GM06990 (cell line): ENCODE data around the gene BCAR3.
A peak's percentile ranks its signal among the peaks of the same experiment; 100 is the strongest.

Source experiments
- DNase-seq: peaks from one replicate; pipeline ENCODE4 v3.0.0-alpha.2; 2011; ENCODE audit not compliant: insufficient read length; ENCODE audit errors: extremely low read depth
- H3K27me3 ChIP-seq: replicated peaks from 2 replicates; pipeline ENCODE4 v1.6.0; 2011; ENCODE audit warnings: low read length; ENCODE audit not compliant: control insufficient read depth, insufficient read depth
- H3K36me3 ChIP-seq: 2 replicates; pipeline ENCODE4 v1.5.1; 2011; ENCODE audit warnings: low read length; ENCODE audit not compliant: control insufficient read depth, insufficient read depth
- H3K4me3 ChIP-seq: replicated peaks from 2 replicates; pipeline ENCODE4 v1.5.1; 2011; ENCODE audit warnings: low read depth, mild to moderate bottlenecking, control low read depth, low read length
- TF ChIP-seq, protein P1 (sequence below): IDR thresholded peaks from 2 replicates; pipeline ENCODE4 v1.5.1; 2011; ENCODE audit warnings: low read length, control low read depth, mild to moderate bottlenecking, inconsistent platforms; ENCODE audit not compliant: insufficient read depth, poor library complexity, severe bottlenecking

Gene BCAR3

DNA sequence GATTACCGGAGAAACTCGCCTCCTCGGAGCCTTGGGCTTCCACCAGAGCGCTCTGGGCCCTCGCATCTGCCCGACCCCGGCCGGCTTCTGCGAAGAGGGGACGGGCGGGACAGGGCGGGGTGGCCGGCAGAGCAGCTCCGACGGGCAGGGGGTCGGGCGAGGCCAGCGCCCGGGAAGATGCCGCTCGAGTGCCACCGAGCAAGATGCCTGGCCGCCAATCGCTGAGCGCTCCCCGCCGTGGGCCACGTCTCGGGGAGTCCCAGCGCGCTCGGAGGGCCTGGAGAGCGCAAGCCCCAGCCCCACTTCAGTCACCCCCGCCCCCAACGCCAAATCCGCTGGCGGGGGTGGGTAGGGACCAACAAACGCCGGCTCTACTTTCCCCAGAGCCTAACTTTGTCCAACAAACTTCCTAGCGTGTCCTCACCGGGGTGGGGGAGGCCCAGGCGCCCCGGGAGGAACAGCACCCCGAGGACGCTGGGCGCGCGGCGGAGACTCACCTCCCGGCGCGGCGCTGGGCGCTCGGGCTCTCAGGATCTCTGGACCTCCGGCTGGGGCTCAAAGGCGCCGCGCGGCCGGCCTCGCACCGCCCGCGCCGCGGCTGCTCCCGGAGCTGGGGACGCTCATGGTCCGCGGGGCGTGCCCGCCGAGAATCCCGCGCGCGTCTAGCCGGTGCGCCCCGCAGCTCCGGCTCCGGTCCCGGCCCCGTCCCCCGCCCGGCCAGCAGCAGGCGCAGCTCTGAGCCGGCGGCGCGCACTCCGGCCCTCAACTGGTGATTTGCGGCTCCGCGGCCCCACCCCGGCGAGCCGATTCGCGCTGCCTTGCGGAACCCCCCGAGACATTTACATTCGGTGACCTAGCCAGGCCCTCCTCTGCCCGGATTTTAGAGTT, at the start of gene BCAR3:
TSS of gene BCAR3 (minus strand) at position 737 of the 888 bp plus-strand sequence. CDS start 6,907 bp downstream, outside the sequence.
- peak; percentile 84 for DNase-seq

DNA sequence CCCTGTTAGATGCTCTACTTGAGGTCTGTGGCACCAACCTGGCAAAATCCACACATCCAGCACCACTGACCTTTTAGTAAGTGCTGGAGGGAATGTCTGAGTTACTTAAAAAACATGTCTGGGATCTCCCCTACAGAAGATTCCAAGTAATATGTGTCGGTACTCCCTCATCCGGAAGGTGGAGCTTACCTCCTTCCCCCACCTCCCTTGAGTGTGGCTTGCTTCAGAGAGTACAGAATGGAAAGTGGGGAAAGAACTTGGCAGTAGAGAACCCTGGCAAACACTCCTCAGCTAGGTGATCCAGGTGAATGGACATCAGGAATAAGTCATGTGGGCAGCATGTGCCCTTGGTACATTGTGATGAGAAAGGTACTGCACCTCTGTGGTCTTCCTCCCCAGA, 49.0 kb upstream of the BCAR3 start:
- Histone ChIP-seq H3K36me3 (no peaks in the 10 kb centered on the region), H3K4me3 (no peak overlapping the region), H3K27me3 (no peaks in the 10 kb centered on the region)
- TF ChIP-seq, protein P1, sequence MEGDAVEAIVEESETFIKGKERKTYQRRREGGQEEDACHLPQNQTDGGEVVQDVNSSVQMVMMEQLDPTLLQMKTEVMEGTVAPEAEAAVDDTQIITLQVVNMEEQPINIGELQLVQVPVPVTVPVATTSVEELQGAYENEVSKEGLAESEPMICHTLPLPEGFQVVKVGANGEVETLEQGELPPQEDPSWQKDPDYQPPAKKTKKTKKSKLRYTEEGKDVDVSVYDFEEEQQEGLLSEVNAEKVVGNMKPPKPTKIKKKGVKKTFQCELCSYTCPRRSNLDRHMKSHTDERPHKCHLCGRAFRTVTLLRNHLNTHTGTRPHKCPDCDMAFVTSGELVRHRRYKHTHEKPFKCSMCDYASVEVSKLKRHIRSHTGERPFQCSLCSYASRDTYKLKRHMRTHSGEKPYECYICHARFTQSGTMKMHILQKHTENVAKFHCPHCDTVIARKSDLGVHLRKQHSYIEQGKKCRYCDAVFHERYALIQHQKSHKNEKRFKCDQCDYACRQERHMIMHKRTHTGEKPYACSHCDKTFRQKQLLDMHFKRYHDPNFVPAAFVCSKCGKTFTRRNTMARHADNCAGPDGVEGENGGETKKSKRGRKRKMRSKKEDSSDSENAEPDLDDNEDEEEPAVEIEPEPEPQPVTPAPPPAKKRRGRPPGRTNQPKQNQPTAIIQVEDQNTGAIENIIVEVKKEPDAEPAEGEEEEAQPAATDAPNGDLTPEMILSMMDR: no peak
- no peak for DNase-seq

More for the DNA sequence above, at the start of gene BCAR3:
- peak within 1 kb of the TSS; percentile 56 for H3K4me3 ChIP-seq
- no peaks in the 10 kb centered on the region for H3K36me3 ChIP-seq
- H3K27me3 ChIP-seq: no peaks in the 10 kb centered on the region; the same call in 1 of the 2 replicates
- TF ChIP-seq, protein P1: no peak

GRCh38 chr1:93729906-93730305, 48.3 kb upstream of the BCAR3 start:
- TF ChIP-seq, protein P1: no peak
- no peaks in the 10 kb centered on the region for H3K27me3 ChIP-seq
- no peaks in the 10 kb centered on the region for H3K36me3 ChIP-seq
- H3K4me3 ChIP-seq: no peak overlapping the region
- DNase-seq: no peak

- H3K4me3 ChIP-seq: no peak overlapping the region
- peak; percentile 52 for DNase-seq
- TF ChIP-seq, protein P1: no peak
- H3K27me3 ChIP-seq: no peaks in the 10 kb centered on the region
- no peaks in the 10 kb centered on the region for H3K36me3 ChIP-seq
Measured at GRCh38 chr1:93729502-93729901, 47.9 kb upstream of the BCAR3 start.

- TF ChIP-seq, protein P1: no peak
- H3K4me3 ChIP-seq: no peak overlapping the region
- DNase-seq: no peak
Measured at GRCh38 chr1:93728480-93729131, 47.0 kb upstream of the BCAR3 start.

More at GRCh38 chr1:93728480-93729131, 47.0 kb upstream of the BCAR3 start:
- H3K27me3 ChIP-seq: no peaks in the 10 kb centered on the region
- no peaks in the 10 kb centered on the region for H3K36me3 ChIP-seq
